Spleen (tissue), 7 donors: Measurements from ENCODE around the gene RAB44.

ENCODE experiments used
- CTCF ChIP-seq, 11 experiments: fragments of 200-600 bp in 7 of 11; fragments of 450-650 bp in 4 of 11; sonication (generic) in 4 of 11; IDR thresholded peaks in 8 of 11; conservative IDR thresholded peaks in 3 of 11; 1 replicate in 7 of 11; 2 replicates in 4 of 11; pipeline versions ENCODE4 v1.4.0 to v1.8.0; 2016 to 2021; ENCODE audit warnings: antibody characterized with exemption in 11 of 11, inconsistent platforms in 4 of 11, mild to moderate bottlenecking in 1 of 11
- POLR2A ChIP-seq, 3 donors: fragments of 450-650 bp; IDR thresholded peaks; one replicate each; pipeline ENCODE4 v1.5.1; 2017; ENCODE audit warnings: antibody characterized with exemption in 3 of 3, mild to moderate bottlenecking in 1 of 3
- donor health status: DM: no; HTN: no; CAD: no; lungs with moderate emphysema.
- donor health status: DM: no; HTN: no; CAD: no.
- donor health status: DM: no; HTN: no; CAD: no.

GRCh38 chr6:36668591-36668990 lies 29.0 kb upstream of the RAB44 start:
- no peak for TF ChIP-seq POLR2A (IDR thresholded peaks at IDR 0.05)
- no peak for TF ChIP-seq CTCF (IDR thresholded peaks at IDR 0.05 in 8 of 11, conservative IDR thresholded peaks at IDR 0.05 in 3 of 11)
